Smooth muscle cell (in vitro differentiated cells): ENCODE measurements around the gene TCEANC. TPM values are rescaled to one million over a fixed set of nuclear protein-coding genes. Genes with fewer than 3 reads are reported as not detected.

Experiments
- DNase-seq: peaks from one replicate; lab custom pipeline; 2025; ENCODE audit not compliant: unreplicated experiment; lab: John Stamatoyannopoulos, UW
- H2AFZ ChIP-seq: fragments of 200-600 bp; sonication (generic); 2 replicates; pipeline ENCODE4 v1.6.0; 2016; ENCODE audit warnings: antibody characterized with exemption, low read depth, mild to moderate bottlenecking
- H3F3A ChIP-seq: fragments of 200-600 bp; sonication (generic); 2 replicates; pipeline ENCODE4 v1.6.0; 2017; ENCODE audit warnings: antibody characterized with exemption, low read depth
- H3K27ac ChIP-seq: fragments of 200-600 bp; sonication (generic); 2 replicates; pipeline ENCODE4 v1.5.1; 2016; ENCODE audit warnings: low read depth, mild to moderate bottlenecking
- H3K27me3 ChIP-seq: fragments of 200-600 bp; sonication (generic); 2 replicates; pipeline ENCODE4 v1.6.1; 2016; ENCODE audit warnings: low read depth, mild to moderate bottlenecking
- H3K36me3 ChIP-seq: fragments of 200-600 bp; sonication (generic); 2 replicates; pipeline ENCODE4 v1.5.1; 2016; ENCODE audit warnings: low read depth
- H3K4me1 ChIP-seq: fragments of 200-600 bp; sonication (generic); 2 replicates; pipeline ENCODE4 v1.5.1; 2016; ENCODE audit warnings: low read depth
- H3K4me2 ChIP-seq: fragments of 200-600 bp; sonication (generic); 2 replicates; pipeline ENCODE4 v1.6.0; 2016; ENCODE audit warnings: mild to moderate bottlenecking
- H3K4me3 ChIP-seq: fragments of 200-600 bp; sonication (generic); 2 replicates; pipeline ENCODE4 v1.5.1; 2016; ENCODE audit warnings: mild to moderate bottlenecking
- H3K79me2 ChIP-seq: fragments of 200-600 bp; sonication (generic); 2 replicates; pipeline ENCODE4 v1.6.0; 2016; ENCODE audit warnings: low read depth, mild to moderate bottlenecking
- H3K9ac ChIP-seq: fragments of 200-600 bp; sonication (generic); 2 replicates; pipeline ENCODE4 v1.6.0; 2016; ENCODE audit warnings: low read depth
- H3K9me3 ChIP-seq: fragments of 200-600 bp; sonication (generic); replicated peaks from 2 replicates; pipeline ENCODE4 v1.5.1; 2016; ENCODE audit warnings: low read depth
- H4K20me1 ChIP-seq: fragments of 200-600 bp; sonication (generic); 2 replicates; pipeline ENCODE4 v1.6.0; 2016; ENCODE audit warnings: low read depth
- CTCF ChIP-seq: fragments of 200-600 bp; sonication (generic); IDR thresholded peaks from 2 replicates; pipeline ENCODE4 v1.5.1; 2017; ENCODE audit warnings: borderline replicate concordance, mild to moderate bottlenecking, antibody characterized with exemption; ENCODE audit not compliant: insufficient read depth, poor library complexity, severe bottlenecking
- WGBS: methylation state at CpG from one replicate; pipeline ENCODE4 v1.1.7; 2016; ENCODE audit warnings: low lambda C conversion rate; 5-methylcytosine and 5-hydroxymethylcytosine counted together
- polyA plus RNA-seq: library from polyadenylated mRNA; unstranded; fragments of >200 nt; fragmentation: Nextera tagmentation; extraction: Ambion mirVana; gene quantifications from 2 replicates; pipeline ENCODE4 v1.2.1, GENCODE V29; 2016
- total RNA-seq: library from RNA; depleted of rRNA; stranded (reverse); fragments of >200 nt; gene quantifications from 2 replicates; pipeline ENCODE4 v1.2.3, GENCODE V29; 2014

The TCEANC gene
- total and polyA plus RNA-seq, 2 experiments from 2014 or later = 1.2 to 2.6 TPM

DNA sequence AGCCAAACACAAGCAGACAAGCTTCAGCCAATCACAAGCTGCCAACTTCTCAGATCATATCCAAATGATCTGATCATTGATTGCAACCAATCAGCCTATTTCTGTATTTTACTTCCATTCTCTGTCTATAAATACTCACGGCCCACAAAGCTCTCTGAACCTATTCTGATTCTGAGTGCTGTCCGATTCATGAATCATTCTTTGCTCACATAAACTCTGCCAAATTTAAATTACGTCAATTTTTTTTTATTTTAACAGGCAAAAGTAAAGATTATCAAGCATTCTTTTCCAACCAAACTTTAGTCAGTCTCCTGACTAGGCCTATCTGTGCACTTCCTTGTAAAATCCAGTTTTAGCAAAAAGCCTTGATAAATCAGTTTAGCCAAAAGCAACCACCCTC, 1.8 kb upstream of the TCEANC start:
- H3K27ac ChIP-seq = peak overlapping the region; percentile 84

DNA sequence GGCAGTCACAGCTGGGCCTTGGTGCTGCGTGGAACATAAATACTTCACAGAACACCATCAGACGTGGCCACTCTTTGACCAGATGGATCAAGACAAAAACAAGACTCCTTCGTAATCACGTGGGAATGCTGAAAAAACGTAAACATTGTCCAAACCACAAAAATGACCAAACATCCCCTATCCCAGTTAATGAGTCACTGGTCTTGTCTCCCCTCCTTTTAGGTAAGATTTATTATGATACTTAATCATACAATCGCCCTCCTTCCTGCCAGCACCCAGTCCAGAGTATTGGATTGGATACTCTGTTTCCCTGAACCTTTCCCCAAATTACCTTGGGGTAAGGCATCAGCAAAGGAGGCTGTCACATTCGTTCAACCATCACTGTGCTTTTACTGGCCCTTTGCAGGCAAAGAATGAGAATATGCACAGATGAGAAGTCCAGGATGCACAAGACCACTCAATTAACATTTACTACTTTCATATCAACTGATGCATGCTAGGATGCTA, 601 bp upstream of the TCEANC start:
- H3K79me2 ChIP-seq = no peaks in the 10 kb centered on the region
- no peak for DNase-seq
- no peaks in the 10 kb centered on the region for H3K9me3 ChIP-seq
- H3K4me3 ChIP-seq = peak overlapping the region; percentile 47
- WGBS = 34% methylated on average over 7 of the region's 7 CpGs
- H3K27ac ChIP-seq = peak overlapping the region; percentile 84
- peak overlapping the region; percentile 67 for H3K9ac ChIP-seq
- H4K20me1 ChIP-seq = no peaks in the 10 kb centered on the region
- no peaks in the 10 kb centered on the region for H3F3A ChIP-seq
- TF ChIP-seq CTCF = no peak
- H3K36me3 ChIP-seq = no peaks in the 10 kb centered on the region
- H3K4me2 ChIP-seq = peak overlapping the region; percentile 73
- H2AFZ ChIP-seq = no peak overlapping the region
- no peaks in the 10 kb centered on the region for H3K4me1 ChIP-seq
- H3K27me3 ChIP-seq = no peaks in the 10 kb centered on the region

More for the DNA sequence above, 1.8 kb upstream of the TCEANC start:
- H3K4me1 ChIP-seq = no peaks in the 10 kb centered on the region
- 41% methylated on average over 3 of the region's 3 CpGs for WGBS
- no peak overlapping the region for H3K4me3 ChIP-seq
- TF ChIP-seq CTCF = no peak
- H3K27me3 ChIP-seq = no peaks in the 10 kb centered on the region
- DNase-seq = no peak
- no peaks in the 10 kb centered on the region for H4K20me1 ChIP-seq
- no peak overlapping the region for H2AFZ ChIP-seq
- H3K4me2 ChIP-seq = no peak overlapping the region
- H3K9me3 ChIP-seq = no peaks in the 10 kb centered on the region
- H3K36me3 ChIP-seq = no peaks in the 10 kb centered on the region
- H3F3A ChIP-seq = no peaks in the 10 kb centered on the region
- no peak overlapping the region for H3K9ac ChIP-seq
- H3K79me2 ChIP-seq = no peaks in the 10 kb centered on the region

- no peak overlapping the region for H2AFZ ChIP-seq
- no peak for DNase-seq
- no peak for TF ChIP-seq CTCF
- H4K20me1 ChIP-seq = no peaks in the 10 kb centered on the region
- no peaks in the 10 kb centered on the region for H3K36me3 ChIP-seq
- H3F3A ChIP-seq = no peaks in the 10 kb centered on the region
- no peaks in the 10 kb centered on the region for H3K4me1 ChIP-seq
- H3K79me2 ChIP-seq = no peaks in the 10 kb centered on the region
- no peaks in the 10 kb centered on the region for H3K27me3 ChIP-seq
- peak overlapping the region; percentile 47 for H3K4me3 ChIP-seq
- H3K9ac ChIP-seq = no peak overlapping the region
- peak overlapping the region; percentile 81 for H3K4me2 ChIP-seq
- H3K27ac ChIP-seq = no peak overlapping the region
- no peaks in the 10 kb centered on the region for H3K9me3 ChIP-seq
These were observed 1.2 kb downstream of the TCEANC start for GRCh38 chrX:13654116-13654515.

- Histone ChIP-seq H3K27ac (no peak overlapping the region), H3K4me2 (no peak overlapping the region), H2AFZ (no peak overlapping the region), H3F3A (no peaks in the 10 kb centered on the region), H3K9ac (no peak overlapping the region), H3K9me3 (no peaks in the 10 kb centered on the region), H3K4me1 (no peaks in the 10 kb centered on the region), H3K79me2 (no peaks in the 10 kb centered on the region), H4K20me1 (no peaks in the 10 kb centered on the region), H3K27me3 (no peaks in the 10 kb centered on the region), H3K36me3 (no peaks in the 10 kb centered on the region), H3K4me3 (no peak overlapping the region)
- DNase-seq = no peak
- no peak for TF ChIP-seq CTCF
- WGBS = 81% methylated on average over 3 of the region's 3 CpGs
These were observed 2.7 kb downstream of the TCEANC start for GRCh38 chrX:13655674-13656073.
